IMR-90 (cell line): ENCODE data around the gene EXOC6B. TPM values are rescaled to one million over a fixed set of nuclear protein-coding genes. Genes with fewer than 3 reads are reported as not detected.

Source experiments
- ATAC-seq: fragments of 200-7000 bp; cut with Tn5 transposase; 2 replicates; pipeline ENCODE4 v1.9.1; 2020; ENCODE audit warnings: low read depth, mild to moderate bottlenecking, moderate library complexity
- BruUV-seq: library from RNA; stranded (reverse); fragments of 400-500 nt; replicated peaks from 2 replicates; lab custom pipeline; 2021; lab: Mats Ljungman, UMichigan
- CTCF ChIA-PET: fragments of 300-600 bp; formaldehyde crosslinking; extraction: SDS; loops from one replicate; lab custom pipeline; 2021; ENCODE audit warnings: antibody characterized with exemption; lab: Yijun Ruan, JAX
- POLR2A ChIA-PET: fragments of 300-600 bp; sonication (Branson Sonifier 250); formaldehyde crosslinking; loops from one replicate; lab custom pipeline; 2022; ENCODE audit warnings: antibody characterized with exemption; ENCODE audit not compliant: unreplicated experiment; lab: Charles Lee
- DNase-seq: peaks from one replicate; pipeline ENCODE4 v3.0.0; 2013
- H2AFZ ChIP-seq: replicated peaks from 2 replicates; pipeline ENCODE3; 2013; ENCODE audit warnings: low read length, mild to moderate bottlenecking; ENCODE audit not compliant: poor library complexity
- H2AK5ac ChIP-seq: 2 replicates; pipeline ENCODE4 v1.6.1; 2013; ENCODE audit warnings: low read depth, low read length, inconsistent platforms
- H2AK9ac ChIP-seq: replicated peaks from 2 replicates; pipeline ENCODE3; 2013; ENCODE audit warnings: mild to moderate bottlenecking, low read depth, low read length, moderate library complexity; ENCODE audit not compliant: poor library complexity
- H2BK120ac ChIP-seq: 2 replicates; pipeline ENCODE4 v1.6.1; 2013; ENCODE audit warnings: low read depth, low read length, inconsistent platforms
- H2BK15ac ChIP-seq: 3 replicates; pipeline ENCODE4 v1.6.1; 2013; ENCODE audit warnings: low read depth, low read length, inconsistent platforms
- H2BK20ac ChIP-seq: 2 replicates; pipeline ENCODE4 v1.6.1; 2013; ENCODE audit warnings: low read depth, mild to moderate bottlenecking, inconsistent platforms, low read length, moderate library complexity
- H2BK5ac ChIP-seq: 2 replicates; pipeline ENCODE4 v1.6.1; 2013; ENCODE audit warnings: mild to moderate bottlenecking, low read depth, low read length, inconsistent platforms; ENCODE audit not compliant: poor library complexity, severe bottlenecking
- H3K14ac ChIP-seq: replicated peaks from 2 replicates; pipeline ENCODE4 v1.6.1; 2013; ENCODE audit warnings: low read depth, low read length, inconsistent platforms
- H3K18ac ChIP-seq: 2 replicates; pipeline ENCODE4 v1.6.1; 2013; ENCODE audit warnings: low read depth, low read length, control low read depth
- H3K23ac ChIP-seq: 2 replicates; pipeline ENCODE4 v1.6.1; 2013; ENCODE audit warnings: low read depth, low read length, inconsistent platforms
- H3K27ac ChIP-seq: 2 replicates; pipeline ENCODE4 v1.5.1; 2013; ENCODE audit warnings: mild to moderate bottlenecking, control low read depth, low read length; ENCODE audit not compliant: insufficient read depth
- H3K27me3 ChIP-seq: 2 replicates; pipeline ENCODE4 v1.6.1; 2013; ENCODE audit warnings: low read length; ENCODE audit not compliant: control insufficient read depth, insufficient read depth
- H3K36me3 ChIP-seq: 2 replicates; pipeline ENCODE4 v1.6.1; 2013; ENCODE audit warnings: low read length, mixed read lengths; ENCODE audit not compliant: control insufficient read depth, insufficient read depth
- H3K4ac ChIP-seq: 2 replicates; pipeline ENCODE4 v1.6.1; 2013; ENCODE audit warnings: low read depth, low read length, inconsistent platforms
- H3K4me1 ChIP-seq: 2 replicates; pipeline ENCODE4 v1.6.1; 2013; ENCODE audit warnings: low read length, mixed read lengths; ENCODE audit not compliant: control insufficient read depth, insufficient read depth
- H3K4me2 ChIP-seq: 2 replicates; pipeline ENCODE4 v1.6.1; 2013; ENCODE audit warnings: low read depth, mild to moderate bottlenecking, control low read depth, low read length, moderate library complexity
- H3K4me3 ChIP-seq: 2 replicates; pipeline ENCODE4 v1.5.1; 2013; ENCODE audit warnings: low read depth, mild to moderate bottlenecking, control low read depth, low read length, moderate library complexity; ENCODE audit not compliant: insufficient read depth
- H3K56ac ChIP-seq: 2 replicates; pipeline ENCODE4 v1.6.1; 2013; ENCODE audit warnings: low read length, inconsistent platforms; ENCODE audit not compliant: insufficient read depth; ENCODE audit errors: extremely low read depth
- H3K79me1 ChIP-seq, 2 experiments: 2 replicates each; pipeline ENCODE4 v1.6.1; 2013; ENCODE audit warnings: low read length in 2 of 2, inconsistent platforms in 1 of 2, low read depth in 1 of 2
- H3K9ac ChIP-seq: 2 replicates; pipeline ENCODE4 v1.6.1; 2013; ENCODE audit warnings: low read depth, low read length, control low read depth
- H3K9me1 ChIP-seq: 2 replicates; pipeline ENCODE4 v1.6.1; 2013; ENCODE audit warnings: low read length, inconsistent platforms; ENCODE audit not compliant: insufficient read depth
- H3K9me3 ChIP-seq: 2 replicates; pipeline ENCODE4 v1.6.1; 2013; ENCODE audit warnings: low read length; ENCODE audit not compliant: control insufficient read depth, insufficient read depth
- H4K20me1 ChIP-seq: 2 replicates; pipeline ENCODE4 v1.6.1; 2013; ENCODE audit warnings: low read length, inconsistent platforms; ENCODE audit not compliant: insufficient read depth
- H4K5ac ChIP-seq: 2 replicates; pipeline ENCODE4 v1.6.1; 2013; ENCODE audit warnings: mild to moderate bottlenecking, low read depth, low read length, control low read depth
- H4K8ac ChIP-seq, 2 experiments: 2 replicates each; pipeline ENCODE4 v1.6.1; 2013; ENCODE audit warnings: low read depth in 2 of 2, low read length in 2 of 2, control low read depth in 1 of 2, inconsistent platforms in 1 of 2
- H4K91ac ChIP-seq: 2 replicates; pipeline ENCODE4 v1.6.1; 2013; ENCODE audit warnings: low read depth, low read length, inconsistent platforms; ENCODE audit not compliant: insufficient read depth
- BHLHE40 ChIP-seq: fragments of 150-350 bp; IDR thresholded peaks from 2 replicates; pipeline ENCODE4 v1.6.1; 2016; ENCODE audit warnings: mild to moderate bottlenecking, low read depth, low read length
- CEBPB ChIP-seq: IDR thresholded peaks from 2 replicates; pipeline ENCODE4 v1.6.1; 2012; ENCODE audit warnings: low read depth, low read length, improper control_type of control experiment
- CHD1 ChIP-seq: IDR thresholded peaks from 2 replicates; pipeline ENCODE4 v1.6.1; 2012; ENCODE audit warnings: low read depth, low read length, improper control_type of control experiment
- FOS ChIP-seq: fragments of 150-350 bp; IDR thresholded peaks from 2 replicates; pipeline ENCODE4 v1.6.1; 2016; ENCODE audit warnings: low read depth, low read length
- MAFK ChIP-seq: IDR thresholded peaks from 2 replicates; pipeline ENCODE4 v1.6.1; 2012; ENCODE audit warnings: low read depth, low read length, improper control_type of control experiment
- MAZ ChIP-seq: IDR thresholded peaks from 2 replicates; pipeline ENCODE4 v1.6.1; 2012; ENCODE audit warnings: low read depth, mild to moderate bottlenecking, low read length, improper control_type of control experiment, moderate library complexity, borderline replicate concordance
- MXI1 ChIP-seq: IDR thresholded peaks from 2 replicates; pipeline ENCODE4 v1.6.1; 2012; ENCODE audit warnings: low read depth, mild to moderate bottlenecking, low read length, moderate library complexity, borderline replicate concordance
- NFE2L2 ChIP-seq: fragments of 150-350 bp; IDR thresholded peaks from 2 replicates; pipeline ENCODE4 v1.6.1; 2016; ENCODE audit warnings: low read depth, mild to moderate bottlenecking, low read length
- POLR2A ChIP-seq: IDR thresholded peaks from 2 replicates; pipeline ENCODE4 v1.6.1; 2012; ENCODE audit warnings: mild to moderate bottlenecking, low read depth, low read length
- RAD21 ChIP-seq: IDR thresholded peaks from 2 replicates; pipeline ENCODE4 v1.6.1; 2012; ENCODE audit warnings: low read length, improper control_type of control experiment
- RCOR1 ChIP-seq: IDR thresholded peaks from 2 replicates; pipeline ENCODE4 v1.6.1; 2012; ENCODE audit warnings: mild to moderate bottlenecking, low read length, improper control_type of control experiment; ENCODE audit not compliant: insufficient replicate concordance
- RFX5 ChIP-seq: IDR thresholded peaks from 2 replicates; pipeline ENCODE4 v1.8.0; 2012; ENCODE audit warnings: low read depth, mild to moderate bottlenecking, low read length, moderate library complexity
- SMC3 ChIP-seq: fragments of 150-350 bp; IDR thresholded peaks from 2 replicates; pipeline ENCODE4 v1.6.1; 2016; ENCODE audit warnings: low read depth, mild to moderate bottlenecking, antibody characterized with exemption, low read length, moderate library complexity
- USF2 ChIP-seq: fragments of 150-350 bp; IDR thresholded peaks from 2 replicates; pipeline ENCODE4 v1.6.1; 2017; ENCODE audit warnings: mild to moderate bottlenecking, antibody characterized with exemption, low read length, low read depth
- WGBS, 2 experiments: methylation state at CpG; one replicate each; pipeline versions ENCODE4 v1.1.5 to v1.1.7; 2013; ENCODE audit warnings: missing lambda C conversion rate in 2 of 2; ENCODE audit not compliant: insufficient read length in 1 of 2; ENCODE audit errors: extremely low coverage in 2 of 2; 5-methylcytosine and 5-hydroxymethylcytosine counted together
- dilution Hi-C: fragments of 300-500 bp; cut with HindIII; formaldehyde crosslinking; loops from one replicate; pipeline ENCODE4 v1.14.3; 2018; ENCODE audit warnings: low sequenced_read_pairs; ENCODE audit not compliant: unreplicated experiment
- in situ Hi-C: fragments of 300-500 bp; cut with MboI; formaldehyde crosslinking; loops from 3 replicates; pipeline ENCODE4 v1.14.3; 2019; ENCODE audit warnings: low sequenced_read_pairs, inconsistent platforms, mixed read lengths
- intact Hi-C: fragments of 100-400 bp; cut with micrococcal nuclease; formaldehyde crosslinking; loops from 2 replicates; pipeline ENCODE4 v1.10.0; 2022
- polyA plus RNA-seq, 3 experiments: library from polyadenylated mRNA; depleted of rRNA; stranded (reverse); fragments of >200 nt; gene quantifications; 2 replicates each; pipeline ENCODE4 v1.2.3, GENCODE V29; 2012; ENCODE audit warnings: low replicate concordance in 1 of 3
- total RNA-seq: library from RNA; depleted of rRNA; stranded (reverse); fragments of >200 nt; gene quantifications from 2 replicates; pipeline ENCODE4 v1.2.3, GENCODE V29; 2012
- TF ChIP-seq, protein P1 (sequence below): fragments of 150-350 bp; IDR thresholded peaks from 2 replicates; pipeline ENCODE4 v1.6.1; 2016; ENCODE audit warnings: low read depth, mild to moderate bottlenecking, low read length, moderate library complexity, borderline replicate concordance
- TF ChIP-seq, protein P2 (sequence below): conservative IDR thresholded peaks from 2 replicates; pipeline ENCODE4 v1.5.1; 2012; ENCODE audit warnings: mild to moderate bottlenecking, low read depth, low read length, improper control_type of control experiment

The EXOC6B gene
- total and polyA plus RNA-seq, 2 of the 4 experiments (the other 2 are of a cell fraction) = 10.2 to 29.4 TPM

- Histone ChIP-seq H2AFZ (no peak overlapping the region), H4K8ac (no peak overlapping the region), H3K27ac (no peak overlapping the region), H3K9me1 (peaks cover 4% of the 10 kb centered on the region; the same call in 1 of the 2 replicates), H3K9me3 (no peaks in the 10 kb centered on the region), H2AK9ac (no peak overlapping the region), H2BK20ac (no peak overlapping the region), H4K20me1 (no peaks in the 10 kb centered on the region), H2BK5ac (no peak overlapping the region), H3K9ac (no peak overlapping the region), H3K23ac (no peak overlapping the region), H2BK15ac (no peak overlapping the region), H3K56ac (no peak overlapping the region), H3K18ac (no peak overlapping the region), H3K4ac (no peak overlapping the region), H3K4me3 (no peak overlapping the region), H2BK120ac (no peak overlapping the region), H3K4me1 (peaks cover 13% of the 10 kb centered on the region), H4K5ac (no peak overlapping the region), H3K4me2 (no peak overlapping the region), H3K14ac (no peak overlapping the region), H3K27me3 (no peaks in the 10 kb centered on the region), H2AK5ac (no peak overlapping the region), H4K91ac (no peak overlapping the region), H3K79me1 (no peaks in the 10 kb centered on the region), H3K36me3 (no peaks in the 10 kb centered on the region)
- WGBS, 2 experiments = 100% methylated on average over 1 of the region's 2 CpGs; no CpG with 5 or more reads in 1 of the 2 experiments
- no TSS peak for BruUV-seq
- ChIA-PET POLR2A (no interaction called here), CTCF (no interaction called here)
- in situ Hi-C loops (no loop called here), intact Hi-C loops (no loop called here), dilution Hi-C loops (no loop called here)
- TF ChIP-seq USF2 (no peak), SMC3 (no peak), NFE2L2 (no peak), RCOR1 (no peak), RFX5 (no peak), MXI1 (no peak), MAZ (no peak), CEBPB (no peak), CHD1 (no peak), BHLHE40 (no peak), MAFK (no peak), RAD21 (no peak), FOS (no peak), POLR2A (no peak)
- TF ChIP-seq, protein P1, sequence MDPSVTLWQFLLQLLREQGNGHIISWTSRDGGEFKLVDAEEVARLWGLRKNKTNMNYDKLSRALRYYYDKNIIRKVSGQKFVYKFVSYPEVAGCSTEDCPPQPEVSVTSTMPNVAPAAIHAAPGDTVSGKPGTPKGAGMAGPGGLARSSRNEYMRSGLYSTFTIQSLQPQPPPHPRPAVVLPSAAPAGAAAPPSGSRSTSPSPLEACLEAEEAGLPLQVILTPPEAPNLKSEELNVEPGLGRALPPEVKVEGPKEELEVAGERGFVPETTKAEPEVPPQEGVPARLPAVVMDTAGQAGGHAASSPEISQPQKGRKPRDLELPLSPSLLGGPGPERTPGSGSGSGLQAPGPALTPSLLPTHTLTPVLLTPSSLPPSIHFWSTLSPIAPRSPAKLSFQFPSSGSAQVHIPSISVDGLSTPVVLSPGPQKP = no peak
- TF ChIP-seq, protein P2, sequence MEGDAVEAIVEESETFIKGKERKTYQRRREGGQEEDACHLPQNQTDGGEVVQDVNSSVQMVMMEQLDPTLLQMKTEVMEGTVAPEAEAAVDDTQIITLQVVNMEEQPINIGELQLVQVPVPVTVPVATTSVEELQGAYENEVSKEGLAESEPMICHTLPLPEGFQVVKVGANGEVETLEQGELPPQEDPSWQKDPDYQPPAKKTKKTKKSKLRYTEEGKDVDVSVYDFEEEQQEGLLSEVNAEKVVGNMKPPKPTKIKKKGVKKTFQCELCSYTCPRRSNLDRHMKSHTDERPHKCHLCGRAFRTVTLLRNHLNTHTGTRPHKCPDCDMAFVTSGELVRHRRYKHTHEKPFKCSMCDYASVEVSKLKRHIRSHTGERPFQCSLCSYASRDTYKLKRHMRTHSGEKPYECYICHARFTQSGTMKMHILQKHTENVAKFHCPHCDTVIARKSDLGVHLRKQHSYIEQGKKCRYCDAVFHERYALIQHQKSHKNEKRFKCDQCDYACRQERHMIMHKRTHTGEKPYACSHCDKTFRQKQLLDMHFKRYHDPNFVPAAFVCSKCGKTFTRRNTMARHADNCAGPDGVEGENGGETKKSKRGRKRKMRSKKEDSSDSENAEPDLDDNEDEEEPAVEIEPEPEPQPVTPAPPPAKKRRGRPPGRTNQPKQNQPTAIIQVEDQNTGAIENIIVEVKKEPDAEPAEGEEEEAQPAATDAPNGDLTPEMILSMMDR = no peak
- DNase-seq (no peak), ATAC-seq (no peak)
Measured at GRCh38 chr2:72207334-72207733, 618.5 kb downstream of the EXOC6B start.
